ENCODE results near the gene KCNQ1. TPM values are rescaled to one million over a fixed set of nuclear protein-coding genes. Genes with fewer than 3 reads are reported as not detected.
A peak's percentile ranks its signal among the peaks of the same experiment; 100 is the strongest.

KCNQ1 gene
- total and polyA plus RNA-seq, 7 donors, result 0.48 to 3.1 (median 1.1) TPM

DNA sequence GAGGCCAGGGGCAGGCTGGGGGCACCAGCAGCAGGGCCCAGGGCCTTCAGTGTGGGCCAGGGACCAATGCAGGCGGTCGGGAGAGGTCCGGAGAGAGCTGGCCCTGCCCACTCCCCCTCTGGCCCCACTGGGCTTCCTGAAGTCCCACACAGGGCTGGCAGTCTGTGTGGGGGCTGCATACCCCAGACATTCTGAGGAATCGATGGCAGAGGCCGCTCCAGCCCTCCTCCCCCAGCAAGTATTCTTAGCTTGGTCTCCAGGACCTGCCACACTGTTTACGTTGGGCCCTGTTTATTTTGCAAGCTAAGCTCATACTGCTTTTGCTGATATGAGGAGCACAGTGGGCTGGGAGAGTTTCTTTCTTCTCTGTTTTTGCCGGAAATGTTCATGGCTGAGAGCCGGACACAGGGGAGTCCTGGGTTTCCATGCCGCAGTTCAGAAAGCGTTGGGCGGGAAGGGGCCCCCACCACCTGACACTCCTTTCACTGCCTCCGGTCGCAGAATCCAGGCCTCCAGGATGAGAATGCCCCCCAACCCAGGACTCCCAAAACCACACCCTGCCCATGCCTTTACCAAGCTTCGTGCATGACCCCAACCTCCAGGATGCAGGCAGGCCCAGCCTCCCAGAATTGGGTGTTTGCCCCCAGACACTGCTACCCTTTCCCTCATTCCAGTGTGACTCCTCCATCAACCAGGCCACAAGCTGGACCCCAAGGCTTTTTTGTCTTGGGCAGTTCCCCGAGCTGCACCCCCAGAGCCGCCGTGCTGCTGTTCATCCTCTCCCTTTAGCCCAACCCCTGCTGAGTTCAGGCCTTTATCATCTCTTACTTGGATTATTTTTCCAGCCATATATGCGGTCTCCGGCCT lies 336.8 kb downstream of the KCNQ1 start:
- Histone ChIP-seq H3K9me3 (no peaks in the 10 kb centered on the region), H3K27me3 (ENCODE audit: insufficient read depth in 3 of 3, low read length in 2 of 3) (no peaks in the 10 kb centered on the region), H3K4me3 (no peak overlapping the region), H3K27ac (no peak overlapping the region), H3K4me1 (peaks cover 21% of the 10 kb centered on the region), H3K36me3 (ENCODE audit: insufficient read depth in 1 of 2, low read depth in 1 of 2) (no peaks in the 10 kb centered on the region)
- intact Hi-C loops (cut with DNase I), result loop anchor here (5.0 kb wide), 2 partner anchors 51 to 101 kb away; no protein-coding TSS in a partner anchor
- DNase-seq, result peak in 1 of 2 donors; percentile 43
- TF ChIP-seq, protein P1, sequence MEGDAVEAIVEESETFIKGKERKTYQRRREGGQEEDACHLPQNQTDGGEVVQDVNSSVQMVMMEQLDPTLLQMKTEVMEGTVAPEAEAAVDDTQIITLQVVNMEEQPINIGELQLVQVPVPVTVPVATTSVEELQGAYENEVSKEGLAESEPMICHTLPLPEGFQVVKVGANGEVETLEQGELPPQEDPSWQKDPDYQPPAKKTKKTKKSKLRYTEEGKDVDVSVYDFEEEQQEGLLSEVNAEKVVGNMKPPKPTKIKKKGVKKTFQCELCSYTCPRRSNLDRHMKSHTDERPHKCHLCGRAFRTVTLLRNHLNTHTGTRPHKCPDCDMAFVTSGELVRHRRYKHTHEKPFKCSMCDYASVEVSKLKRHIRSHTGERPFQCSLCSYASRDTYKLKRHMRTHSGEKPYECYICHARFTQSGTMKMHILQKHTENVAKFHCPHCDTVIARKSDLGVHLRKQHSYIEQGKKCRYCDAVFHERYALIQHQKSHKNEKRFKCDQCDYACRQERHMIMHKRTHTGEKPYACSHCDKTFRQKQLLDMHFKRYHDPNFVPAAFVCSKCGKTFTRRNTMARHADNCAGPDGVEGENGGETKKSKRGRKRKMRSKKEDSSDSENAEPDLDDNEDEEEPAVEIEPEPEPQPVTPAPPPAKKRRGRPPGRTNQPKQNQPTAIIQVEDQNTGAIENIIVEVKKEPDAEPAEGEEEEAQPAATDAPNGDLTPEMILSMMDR (IDR thresholded peaks at IDR 0.05), result no peak
- 86 to 88% (median 87%) methylated on average over 16 to 19 of the region's 19 CpGs for WGBS, 3 donors
- no peak for ATAC-seq

DNA sequence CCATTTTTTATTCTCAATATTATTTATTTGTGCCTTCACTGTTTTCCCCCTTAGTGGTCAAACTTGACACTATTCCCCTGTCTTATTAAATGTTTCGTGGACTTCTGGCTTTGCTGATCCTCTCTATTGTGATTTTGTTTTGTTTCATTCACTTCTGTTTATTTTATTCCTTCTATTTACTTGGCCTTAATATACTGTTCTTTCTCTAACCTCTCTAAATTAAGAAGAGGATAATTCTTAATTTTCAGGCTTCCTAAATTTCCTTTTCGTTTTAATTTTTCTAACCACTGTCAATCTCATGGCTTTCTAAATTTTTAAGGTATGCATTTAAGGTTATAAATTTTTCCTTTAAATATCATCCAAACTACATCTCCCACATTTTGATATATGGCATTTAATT lies 338.0 kb downstream of the KCNQ1 start:
- WGBS, 3 donors, result 94 to 95% (median 95%) methylated on average over 2 of the region's 2 CpGs
- TF ChIP-seq, protein P1 (IDR thresholded peaks at IDR 0.05), result no peak
- H3K4me3 ChIP-seq, result no peak overlapping the region
- peaks cover 21% of the 10 kb centered on the region for H3K4me1 ChIP-seq
- no peaks in the 10 kb centered on the region for H3K9me3 ChIP-seq
- DNase-seq, result no peak
- intact Hi-C loops (cut with DNase I), result loop anchor here (5.0 kb wide), 2 partner anchors 50 to 100 kb away; no protein-coding TSS in a partner anchor
- no peak for ATAC-seq
- no peaks in the 10 kb centered on the region for H3K36me3 ChIP-seq (ENCODE audit: insufficient read depth in 1 of 2, low read depth in 1 of 2)
- H3K27me3 ChIP-seq (ENCODE audit: insufficient read depth in 3 of 3, low read length in 2 of 3), result no peaks in the 10 kb centered on the region
- no peak overlapping the region for H3K27ac ChIP-seq

DNA sequence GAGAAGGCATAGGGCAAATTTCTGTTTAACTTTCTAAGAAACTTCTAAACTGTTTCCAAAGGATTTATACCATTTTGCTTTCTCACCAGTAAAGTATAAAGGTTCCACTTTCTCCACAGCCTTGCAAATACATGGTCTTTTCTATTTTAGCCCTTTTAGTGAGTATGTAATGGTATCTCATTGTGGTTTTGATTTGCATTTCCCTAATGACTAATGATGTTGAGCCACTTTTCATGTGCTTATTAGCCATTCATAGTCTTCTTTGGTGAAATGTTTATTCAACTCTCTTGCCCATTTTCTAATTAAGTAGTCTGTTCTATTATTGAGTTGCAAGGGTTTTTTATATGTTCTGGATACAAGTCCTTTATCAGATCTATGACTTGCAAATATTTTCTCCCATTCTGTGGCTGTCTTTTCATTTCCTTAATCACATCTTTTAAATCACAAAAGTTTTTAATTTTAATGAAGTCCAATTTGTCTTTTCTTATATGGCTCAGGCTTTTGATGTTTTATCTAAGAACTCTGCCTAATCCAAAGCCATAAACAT lies 338.8 kb downstream of the KCNQ1 start:
- intact Hi-C loops (cut with DNase I), result loop anchor here (5.0 kb wide), 2 partner anchors 49 to 99 kb away; no protein-coding TSS in a partner anchor
- no peak for ATAC-seq
- no peak overlapping the region for H3K27ac ChIP-seq

DNA sequence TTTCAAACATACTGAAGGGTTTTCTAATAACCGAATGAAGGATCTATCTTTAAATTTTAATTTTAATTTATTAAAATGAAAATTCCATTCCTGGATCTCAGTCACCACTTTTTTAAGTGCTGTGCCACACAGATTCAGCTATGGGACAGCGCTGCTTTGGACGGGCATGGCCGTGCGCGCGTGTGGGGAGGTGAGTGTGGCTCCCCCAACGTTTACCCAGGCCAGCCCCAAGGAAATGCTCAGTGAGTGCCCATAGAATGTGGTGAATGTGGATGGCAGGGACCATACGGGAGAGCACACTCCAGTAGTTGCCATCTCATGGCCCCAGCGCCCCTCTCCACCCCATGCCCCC lies 343.0 kb downstream of the KCNQ1 start:
- intact Hi-C loops (cut with DNase I), result no loop called here
- TF ChIP-seq, protein P1 (IDR thresholded peaks at IDR 0.05), result no peak
- Histone ChIP-seq H3K9me3 (no peaks in the 10 kb centered on the region), H3K27me3 (ENCODE audit: insufficient read depth in 3 of 3, low read length in 2 of 3) (peaks cover 0 to 22% (median 0%) of the 10 kb centered on the region in 3 donors), H3K4me1 (no peaks in the 10 kb centered on the region), H3K4me3 (no peak overlapping the region), H3K27ac (no peak overlapping the region), H3K36me3 (ENCODE audit: insufficient read depth in 1 of 2, low read depth in 1 of 2) (no peaks in the 10 kb centered on the region)
- ATAC-seq (no peak), DNase-seq (no peak)
- 88 to 92% (median 92%) methylated on average over 10 of the region's 10 CpGs for WGBS, 3 donors

More for the DNA sequence above, 338.8 kb downstream of the KCNQ1 start:
- no peaks in the 10 kb centered on the region for H3K36me3 ChIP-seq (ENCODE audit: insufficient read depth in 1 of 2, low read depth in 1 of 2)
- no peak overlapping the region for H3K4me3 ChIP-seq
- TF ChIP-seq, protein P1 (IDR thresholded peaks at IDR 0.05), result no peak
- no peaks in the 10 kb centered on the region for H3K27me3 ChIP-seq (ENCODE audit: insufficient read depth in 3 of 3, low read length in 2 of 3)
- no peaks in the 10 kb centered on the region for H3K9me3 ChIP-seq
- no peak for DNase-seq
- peaks cover 17% of the 10 kb centered on the region for H3K4me1 ChIP-seq

Measured in psoas muscle (tissue), 8 donors.